GM20000 (cell line): ENCODE measurements around the gene C14orf180.

Experiments
- DNase-seq: peaks from one replicate; pipeline ENCODE4 v3.0.0; 2012; ENCODE audit warnings: low spot score
- CTCF ChIP-seq: IDR thresholded peaks from 2 replicates; pipeline ENCODE4 v1.5.1; 2012; ENCODE audit warnings: mild to moderate bottlenecking, control low read depth; ENCODE audit errors: extremely low read depth, missing control alignments

The C14orf180 gene

DNA sequence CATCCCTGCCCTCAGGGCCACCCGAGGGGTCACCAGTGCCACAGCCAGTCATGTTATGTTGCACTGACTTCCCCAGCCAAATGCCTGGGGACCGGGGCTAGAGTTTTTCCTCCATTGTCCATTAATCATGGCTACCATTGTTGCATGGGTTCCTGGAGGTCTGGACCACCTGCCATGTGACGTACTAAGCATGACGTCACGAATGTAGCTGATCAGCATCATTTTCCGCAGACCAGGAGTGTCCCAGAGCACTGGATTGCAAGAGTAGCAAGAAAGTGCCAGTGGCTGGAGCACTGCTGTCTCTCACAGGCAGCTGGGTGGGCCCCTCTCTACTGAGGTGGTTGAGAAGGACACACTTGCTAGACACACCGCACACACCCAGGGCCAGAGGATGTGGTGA is 6.9 kb upstream of the C14orf180 start:
- DNase-seq, result no peak
- TF ChIP-seq CTCF, result no peak

DNA sequence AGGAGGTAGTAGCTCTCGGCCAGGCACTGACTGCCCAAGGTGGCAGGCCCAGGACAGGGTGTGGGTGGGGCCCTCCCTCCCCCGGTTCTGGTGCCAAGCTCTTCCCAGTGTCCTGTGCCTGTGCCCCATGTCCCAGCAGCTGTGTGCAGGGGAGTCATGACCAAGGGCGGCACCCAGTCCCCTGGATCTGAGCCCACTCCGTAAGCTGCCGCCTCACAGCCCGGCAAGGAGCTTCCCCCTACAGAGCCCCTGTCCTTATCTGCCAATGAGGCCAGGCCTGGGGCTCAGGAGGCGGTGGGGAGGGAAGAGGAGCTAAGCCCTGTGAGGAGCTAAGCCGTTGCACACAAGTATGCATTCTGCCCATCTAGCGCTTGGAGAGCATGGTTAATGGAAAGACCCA is 5.6 kb upstream of the C14orf180 start:
- TF ChIP-seq CTCF, result no peak
- no peak for DNase-seq

GRCh38 chr14:104574536-104574935 is 5.0 kb upstream of the C14orf180 start:
- no peak for TF ChIP-seq CTCF
- no peak for DNase-seq

DNA sequence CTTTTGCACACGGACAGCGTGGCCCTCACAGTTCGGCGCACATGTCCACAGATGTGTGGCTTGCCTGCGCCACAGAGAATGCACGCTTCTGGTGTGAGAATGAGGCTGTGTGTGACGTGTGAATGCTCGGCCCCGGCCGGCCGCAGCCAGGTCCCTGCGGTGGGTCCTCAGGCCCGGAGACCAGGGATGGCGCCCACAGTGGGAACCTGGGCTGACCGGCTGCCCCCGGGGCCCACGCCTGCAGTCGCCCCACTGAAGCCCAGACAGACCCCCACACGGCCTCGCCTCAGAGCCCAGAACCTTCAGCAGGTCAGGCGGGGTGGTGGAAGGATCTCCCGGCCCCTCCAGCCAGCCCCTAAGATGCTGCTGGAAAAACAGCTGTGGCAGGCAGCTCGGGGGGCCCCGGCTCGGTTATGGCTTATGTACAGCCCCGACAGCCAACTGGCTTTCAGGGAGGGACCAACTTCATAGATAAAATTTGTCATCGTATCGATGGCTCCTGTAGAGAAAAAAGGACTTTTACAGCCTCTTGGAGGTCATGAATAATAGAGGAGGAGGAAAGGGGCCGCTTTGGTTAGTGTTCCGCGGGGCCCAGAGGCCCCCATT is 4.5 kb upstream of the C14orf180 start:
- DNase-seq, result no peak
- TF ChIP-seq CTCF, result no peak

GRCh38 chr14:104576232-104576969 is 3.2 kb upstream of the C14orf180 start:
- no peak for DNase-seq
- no peak for TF ChIP-seq CTCF

DNA sequence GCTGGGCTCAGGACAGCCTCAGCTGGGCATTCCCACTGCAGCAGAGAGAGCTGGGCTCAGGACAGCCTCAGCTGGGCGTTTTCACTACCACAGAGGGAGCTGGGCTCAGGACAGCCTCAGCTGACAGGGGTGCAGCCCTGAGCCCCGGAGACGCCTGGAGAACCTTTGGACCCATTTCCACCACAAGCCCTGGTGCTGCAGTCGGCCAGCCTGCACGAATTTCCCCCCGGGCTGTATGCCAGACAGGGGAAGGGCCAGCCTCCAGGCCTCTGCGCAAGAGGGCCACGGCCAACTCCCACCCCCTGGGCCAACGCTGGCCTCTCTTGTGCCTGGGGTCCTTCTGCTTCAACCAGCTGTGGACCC is 2.6 kb upstream of the C14orf180 start:
- no peak for DNase-seq
- TF ChIP-seq CTCF, result no peak

GRCh38 chr14:104577426-104577825 is 2.1 kb upstream of the C14orf180 start:
- TF ChIP-seq CTCF, result no peak
- no peak for DNase-seq
